Gastroesophageal sphincter (tissue), 4 donors: Measurements from ENCODE around the gene DMC1. TPM values are rescaled to one million over a fixed set of nuclear protein-coding genes. Genes with fewer than 3 reads are reported as not detected.

Experiments used
- ATAC-seq: fragments of 150-250 bp; one replicate; pipeline ENCODE4 v1.9.1; 2016; ENCODE audit warnings: mild to moderate bottlenecking, moderate library complexity
- H3K27ac ChIP-seq, 4 donors: fragments of 200-600 bp; sonication (generic) in 3 of 4; 1 replicate in 3 of 4; 2 replicates in 1 of 4; pipeline ENCODE4 v1.5.1; 2016 to 2019
- H3K27me3 ChIP-seq: fragments of 200-600 bp; sonication (generic); one replicate; pipeline ENCODE4 v1.5.1; 2019
- H3K36me3 ChIP-seq, 2 donors: fragments of 200-600 bp; sonication (generic); one replicate each; pipeline ENCODE4 v1.5.1; 2019; ENCODE audit warnings: control low read depth in 1 of 2
- H3K4me1 ChIP-seq, 3 donors: fragments of 200-600 bp; sonication (generic); 1 replicate in 2 of 3; 2 replicates in 1 of 3; pipeline ENCODE4 v1.5.1; 2016 to 2019; ENCODE audit warnings: control low read depth in 2 of 3
- H3K4me3 ChIP-seq, 2 donors: fragments of 200-600 bp; sonication (generic); one replicate each; pipeline ENCODE4 v1.5.1; 2019; ENCODE audit warnings: mild to moderate bottlenecking in 1 of 2, moderate library complexity in 1 of 2
- H3K9me3 ChIP-seq, 3 donors: fragments of 200-600 bp; sonication (generic); one replicate each; pipeline ENCODE4 v1.5.1; 2017 to 2019; ENCODE audit warnings: control low read depth in 2 of 3
- CTCF ChIP-seq, 4 experiments: fragments of 200-600 bp in 2 of 4; fragments of 450-650 bp in 2 of 4; sonication (generic) in 1 of 4; IDR thresholded peaks; one replicate each; pipeline ENCODE4 v1.5.1; 2017 to 2019; ENCODE audit warnings: antibody characterized with exemption in 4 of 4, mild to moderate bottlenecking in 2 of 4, moderate library complexity in 2 of 4
- EP300 ChIP-seq: sonication (generic); formaldehyde crosslinking; IDR thresholded peaks from one replicate; pipeline ENCODE4 v1.6.1; 2017; ENCODE audit warnings: antibody characterized with exemption, mild to moderate bottlenecking
- POLR2A ChIP-seq, 2 donors: fragments of 450-650 bp; IDR thresholded peaks; one replicate each; pipeline ENCODE4 v1.6.1; 2017; ENCODE audit warnings: antibody characterized with exemption in 2 of 2, mild to moderate bottlenecking in 2 of 2, moderate library complexity in 1 of 2
- POLR2AphosphoS5 ChIP-seq: sonication (generic); formaldehyde crosslinking; IDR thresholded peaks from one replicate; pipeline ENCODE4 v1.6.1; 2017; ENCODE audit warnings: antibody characterized with exemption
- WGBS, 2 donors: methylation state at CpG; one replicate each; pipeline ENCODE4 v1.1.5; 2018; ENCODE audit warnings: low coverage in 1 of 2; 5-methylcytosine and 5-hydroxymethylcytosine counted together
- total RNA-seq, 4 donors: library from RNA; depleted of rRNA; stranded (reverse); fragments of >200 nt; gene quantifications; one replicate each; pipeline ENCODE4 v1.1.0, GENCODE V29; 2016

DMC1 gene
- total RNA-seq, 4 donors from 2014 or later, result 1.7 to 5.0 (median 2.2) TPM

- H3K27me3 ChIP-seq, result no peaks in the 10 kb centered on the region
- H3K9me3 ChIP-seq, result no peaks in the 10 kb centered on the region
- ATAC-seq, result no peak
- no peaks in the 10 kb centered on the region for H3K36me3 ChIP-seq
- 40 to 62% methylated on average over 5 to 7 of the region's 7 CpGs for WGBS, 2 donors
- TF ChIP-seq POLR2A (IDR thresholded peaks at IDR 0.05) (no peak), POLR2AphosphoS5 (no peak), EP300 (no peak), CTCF (IDR thresholded peaks at IDR 0.05) (no peak)
- H3K27ac ChIP-seq, result peak overlapping the region in 1 of 4 donors; percentile 25
- H3K4me1 ChIP-seq, result peaks cover 0 to 30% (median 3%) of the 10 kb centered on the region in 3 donors
- no peak overlapping the region for H3K4me3 ChIP-seq
Measured at GRCh38 chr22:38567531-38568285, 2.3 kb downstream of the DMC1 start.

- no peaks in the 10 kb centered on the region for H3K36me3 ChIP-seq
- no peak for ATAC-seq
- no peaks in the 10 kb centered on the region for H3K9me3 ChIP-seq
- H3K27ac ChIP-seq, result no peak overlapping the region
- no peaks in the 10 kb centered on the region for H3K27me3 ChIP-seq
- no peak overlapping the region for H3K4me3 ChIP-seq
- H3K4me1 ChIP-seq, result peaks cover 0 to 27% (median 3%) of the 10 kb centered on the region in 3 donors
- TF ChIP-seq POLR2A (IDR thresholded peaks at IDR 0.05) (no peak), EP300 (no peak), CTCF (IDR thresholded peaks at IDR 0.05) (no peak), POLR2AphosphoS5 (no peak)
- 33 to 57% methylated on average over 1 to 3 of the region's 3 CpGs for WGBS, 2 donors
Measured at GRCh38 chr22:38566726-38567504, 3.1 kb downstream of the DMC1 start.

GRCh38 chr22:38565441-38565840 lies 4.5 kb downstream of the DMC1 start:
- 83 to 100% methylated on average over 1 of the region's 1 CpG for WGBS, 2 donors
- Histone ChIP-seq H3K4me3 (no peak overlapping the region), H3K4me1 (peaks cover 0 to 14% (median 0%) of the 10 kb centered on the region in 3 donors), H3K27me3 (no peaks in the 10 kb centered on the region), H3K9me3 (no peaks in the 10 kb centered on the region), H3K27ac (no peak overlapping the region), H3K36me3 (no peaks in the 10 kb centered on the region)
- TF ChIP-seq POLR2A (IDR thresholded peaks at IDR 0.05), result no peak
- ATAC-seq, result no peak

GRCh38 chr22:38564669-38565068 lies 5.3 kb downstream of the DMC1 start:
- Histone ChIP-seq H3K4me1 (peaks cover 0 to 10% (median 0%) of the 10 kb centered on the region in 3 donors), H3K4me3 (no peak overlapping the region), H3K27me3 (no peaks in the 10 kb centered on the region), H3K27ac (no peak overlapping the region), H3K36me3 (no peaks in the 10 kb centered on the region), H3K9me3 (no peaks in the 10 kb centered on the region)
- ATAC-seq, result no peak
- WGBS, 2 donors, result 82 to 100% methylated on average over 1 to 2 of the region's 2 CpGs
- TF ChIP-seq POLR2A (IDR thresholded peaks at IDR 0.05) (no peak), CTCF (IDR thresholded peaks at IDR 0.05) (no peak), EP300 (no peak), POLR2AphosphoS5 (no peak)

GRCh38 chr22:38554281-38554680 lies 15.7 kb downstream of the DMC1 start:
- no peaks in the 10 kb centered on the region for H3K36me3 ChIP-seq
- H3K4me1 ChIP-seq, result no peaks in the 10 kb centered on the region
- no peaks in the 10 kb centered on the region for H3K9me3 ChIP-seq
- no peak for TF ChIP-seq POLR2A (IDR thresholded peaks at IDR 0.05)
- TF ChIP-seq CTCF (IDR thresholded peaks at IDR 0.05), result no peak
- TF ChIP-seq EP300, result no peak
- no peak for TF ChIP-seq POLR2AphosphoS5
- 90 to 92% methylated on average over 3 of the region's 3 CpGs for WGBS, 2 donors
- no peak for ATAC-seq
- no peak overlapping the region for H3K4me3 ChIP-seq
- H3K27me3 ChIP-seq, result no peaks in the 10 kb centered on the region
- no peak overlapping the region for H3K27ac ChIP-seq
